ENCODE measurements around the gene NRXN3.

DNA sequence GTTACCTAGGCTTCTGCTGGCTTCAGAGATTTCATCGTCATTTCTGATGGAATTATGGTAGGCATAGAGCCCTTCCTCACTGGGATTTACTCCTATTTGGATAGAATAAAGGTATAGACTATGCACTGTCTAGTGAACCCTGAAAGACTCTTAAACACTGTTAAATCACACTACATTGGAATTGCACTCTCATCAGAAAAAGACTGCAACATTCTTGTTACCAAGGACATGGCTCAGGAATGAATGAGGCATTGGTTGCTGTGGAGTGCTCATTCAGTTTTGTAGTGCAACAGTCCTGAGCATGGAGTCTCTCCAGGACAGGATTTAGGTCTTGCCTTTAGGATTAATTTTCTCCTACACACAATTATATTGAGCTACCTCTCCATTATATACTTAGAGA, 483.0 kb downstream of the NRXN3 start:
- TF ChIP-seq, protein P1, sequence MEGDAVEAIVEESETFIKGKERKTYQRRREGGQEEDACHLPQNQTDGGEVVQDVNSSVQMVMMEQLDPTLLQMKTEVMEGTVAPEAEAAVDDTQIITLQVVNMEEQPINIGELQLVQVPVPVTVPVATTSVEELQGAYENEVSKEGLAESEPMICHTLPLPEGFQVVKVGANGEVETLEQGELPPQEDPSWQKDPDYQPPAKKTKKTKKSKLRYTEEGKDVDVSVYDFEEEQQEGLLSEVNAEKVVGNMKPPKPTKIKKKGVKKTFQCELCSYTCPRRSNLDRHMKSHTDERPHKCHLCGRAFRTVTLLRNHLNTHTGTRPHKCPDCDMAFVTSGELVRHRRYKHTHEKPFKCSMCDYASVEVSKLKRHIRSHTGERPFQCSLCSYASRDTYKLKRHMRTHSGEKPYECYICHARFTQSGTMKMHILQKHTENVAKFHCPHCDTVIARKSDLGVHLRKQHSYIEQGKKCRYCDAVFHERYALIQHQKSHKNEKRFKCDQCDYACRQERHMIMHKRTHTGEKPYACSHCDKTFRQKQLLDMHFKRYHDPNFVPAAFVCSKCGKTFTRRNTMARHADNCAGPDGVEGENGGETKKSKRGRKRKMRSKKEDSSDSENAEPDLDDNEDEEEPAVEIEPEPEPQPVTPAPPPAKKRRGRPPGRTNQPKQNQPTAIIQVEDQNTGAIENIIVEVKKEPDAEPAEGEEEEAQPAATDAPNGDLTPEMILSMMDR (IDR thresholded peaks at IDR 0.05 in 4 of 5, conservative IDR thresholded peaks at IDR 0.05 in 1 of 5), result no peak
- no peak for TF ChIP-seq POLR2A (IDR thresholded peaks at IDR 0.05)
